Endothelial cell of umbilical vein (primary cell): ENCODE data around the gene BIN1. TPM values are rescaled to one million over a fixed set of nuclear protein-coding genes. Genes with fewer than 3 reads are reported as not detected.

Source experiments
- BruUV-seq: library from RNA; stranded (reverse); fragments of 400-500 nt; replicated peaks from 2 replicates; lab custom pipeline; 2021; lab: Mats Ljungman, UMichigan
- CTCF ChIA-PET: fragments of 300-600, 350-600 bp; sonication (Branson Sonifier 250); formaldehyde crosslinking; loops from one replicate; lab custom pipeline; 2021; ENCODE audit warnings: antibody characterized with exemption, inconsistent platforms; lab: Charles Lee
- POLR2A ChIA-PET: fragments of 300-600, 350-600 bp; sonication (Branson Sonifier 250); formaldehyde crosslinking; loops from one replicate; lab custom pipeline; 2021; ENCODE audit warnings: antibody characterized with exemption, inconsistent platforms; lab: Charles Lee
- DNase-seq: peaks from one replicate; pipeline ENCODE4 v3.0.0-alpha.2; 2011; ENCODE audit warnings: low read depth, low spot score
- FAIRE-seq: peaks from 2 replicates; lab custom pipeline; 2011; peaks lifted over from hg19 to GRCh38; lab: Jason Lieb, UNC
- H2AFZ ChIP-seq: 2 replicates; pipeline ENCODE4 v1.6.0; 2012; ENCODE audit warnings: low read depth, low read length, control low read depth, inconsistent platforms
- H3K27ac ChIP-seq: 2 replicates; pipeline ENCODE4 v1.5.1; 2011; ENCODE audit warnings: low read depth, mild to moderate bottlenecking, control low read depth, low read length, moderate library complexity; ENCODE audit not compliant: insufficient read depth
- H3K27me3 ChIP-seq, 2 experiments: 2 replicates each; pipeline versions ENCODE4 v1.6.0 to v1.6.1; 2011; ENCODE audit warnings: low read length in 2 of 2, mixed read lengths in 1 of 2; ENCODE audit not compliant: control insufficient read depth in 2 of 2, insufficient read depth in 2 of 2
- H3K36me3 ChIP-seq, 2 experiments: 2 replicates in 1 of 2; 3 replicates in 1 of 2; pipeline ENCODE4 v1.5.1; 2011; ENCODE audit warnings: low read length in 2 of 2, mild to moderate bottlenecking in 1 of 2, moderate library complexity in 1 of 2; ENCODE audit not compliant: control insufficient read depth in 2 of 2, insufficient read depth in 2 of 2; ENCODE audit errors: extremely low read depth in 1 of 2
- H3K4me1 ChIP-seq: 3 replicates; pipeline ENCODE4 v1.5.1; 2011; ENCODE audit warnings: mild to moderate bottlenecking, low read length; ENCODE audit not compliant: control insufficient read depth, insufficient read depth; ENCODE audit errors: extremely low read depth
- H3K4me2 ChIP-seq: 2 replicates; pipeline ENCODE4 v1.6.1; 2011; ENCODE audit warnings: low read length, control low read depth, mixed read lengths; ENCODE audit not compliant: insufficient read depth
- H3K4me3 ChIP-seq, 3 experiments: fragments of 200-600 bp in 1 of 3; sonication (generic), shearing (Covaris generic) in 1 of 3; replicated peaks in 1 of 3; 2 replicates each; pipeline ENCODE4 v1.5.1; 2011 to 2016; ENCODE audit warnings: control low read depth in 3 of 3, low read length in 3 of 3, mild to moderate bottlenecking in 2 of 3, inconsistent platforms in 1 of 3, low read depth in 1 of 3, moderate library complexity in 1 of 3; ENCODE audit not compliant: insufficient read depth in 1 of 3
- H3K79me2 ChIP-seq: 2 replicates; pipeline ENCODE4 v1.6.0; 2012; ENCODE audit warnings: low read length, inconsistent platforms; ENCODE audit not compliant: control insufficient read depth, insufficient read depth
- H3K9ac ChIP-seq: replicated peaks from 2 replicates; pipeline ENCODE3; 2011; ENCODE audit warnings: low read length, control low read depth; ENCODE audit not compliant: insufficient read depth; ENCODE audit errors: extremely low read depth
- H3K9me1 ChIP-seq: replicated peaks from 3 replicates; pipeline ENCODE4 v1.6.0; 2011; ENCODE audit warnings: mild to moderate bottlenecking, low read length; ENCODE audit not compliant: control insufficient read depth, insufficient read depth; ENCODE audit errors: extremely low read depth
- H3K9me3 ChIP-seq: replicated peaks from 2 replicates; pipeline ENCODE4 v1.5.1; 2012; ENCODE audit warnings: low read length, inconsistent platforms; ENCODE audit not compliant: control insufficient read depth, insufficient read depth
- H4K20me1 ChIP-seq: replicated peaks from 2 replicates; pipeline ENCODE3; 2011; ENCODE audit warnings: mild to moderate bottlenecking, low read length; ENCODE audit not compliant: control insufficient read depth, insufficient read depth; ENCODE audit errors: extremely low read depth
- EZH2 ChIP-seq: IDR thresholded peaks from 2 replicates; pipeline ENCODE4 v1.6.1; 2012; ENCODE audit warnings: borderline replicate concordance, low read depth, mild to moderate bottlenecking, moderate library complexity, low read length, inconsistent platforms; ENCODE audit not compliant: severe bottlenecking
- FOS ChIP-seq: IDR thresholded peaks from 2 replicates; pipeline ENCODE4 v1.6.1; 2011; ENCODE audit warnings: mild to moderate bottlenecking, low read length, moderate library complexity, borderline replicate concordance; ENCODE audit not compliant: insufficient read depth
- GATA2 ChIP-seq: IDR thresholded peaks from 2 replicates; pipeline ENCODE4 v1.7.0; 2011; ENCODE audit warnings: low read depth, mild to moderate bottlenecking, moderate library complexity, mixed read lengths, low read length; ENCODE audit not compliant: insufficient read length, insufficient read depth
- JUN ChIP-seq: IDR thresholded peaks from 2 replicates; pipeline ENCODE4 v1.6.1; 2011; ENCODE audit warnings: borderline replicate concordance, low read depth; ENCODE audit not compliant: insufficient read length, insufficient read depth
- MAX ChIP-seq: IDR thresholded peaks from 2 replicates; pipeline ENCODE4 v1.6.1; 2011; ENCODE audit not compliant: insufficient read depth, insufficient read length
- MYC ChIP-seq: IDR thresholded peaks from one replicate; pipeline ENCODE4 v1.6.1; 2011; ENCODE audit warnings: mild to moderate bottlenecking, low read depth, low read length
- POLR2A ChIP-seq: IDR thresholded peaks from 2 replicates; pipeline ENCODE4 v1.6.1; 2012; ENCODE audit warnings: low read depth, mild to moderate bottlenecking, control low read depth, low read length
- POLR2AphosphoS5 ChIP-seq: IDR thresholded peaks from 2 replicates; pipeline ENCODE4 v1.6.1; 2012; ENCODE audit warnings: low read depth, mild to moderate bottlenecking, control low read depth, low read length, moderate library complexity; ENCODE audit not compliant: insufficient read depth
- dilution Hi-C: fragments of 300-500 bp; cut with MboI; formaldehyde crosslinking; loops from one replicate; pipeline ENCODE4 v1.15.0; 2019; ENCODE audit warnings: low sequenced_read_pairs; ENCODE audit not compliant: extremely low pct_ligation_motif_present
- intact Hi-C: fragments of 100-400 bp; cut with micrococcal nuclease; formaldehyde crosslinking; loops from one replicate; pipeline ENCODE4 v1.10.0; 2022
- polyA plus RNA-seq, 4 experiments: library from polyadenylated mRNA; depleted of rRNA in 3 of 4; stranded (reverse) in 3 of 4; unstranded in 1 of 4; fragments of >200 nt; gene quantifications; 2 replicates each; pipeline versions ENCODE4 v1.2.1 to v1.2.3, GENCODE V29; 2011 to 2012; ENCODE audit warnings: missing spikeins in 1 of 4
- total RNA-seq: library from RNA; stranded (reverse); gene quantifications from 2 replicates; pipeline ENCODE4 v1.2.3, GENCODE V29; 2021
- TF ChIP-seq, protein P1 (sequence below), 2 donors: IDR thresholded peaks; 1 replicate in 1 of 2; 2 replicates in 1 of 2; pipeline ENCODE4 v1.5.1; 2011; ENCODE audit warnings: low read length in 2 of 2, mild to moderate bottlenecking in 2 of 2, moderate library complexity in 2 of 2, control low read depth in 1 of 2, inconsistent platforms in 1 of 2, low read depth in 1 of 2; ENCODE audit not compliant: insufficient read depth in 1 of 2; ENCODE audit errors: extremely low read depth in 1 of 2

BIN1 gene
- total and polyA plus RNA-seq, 2 donors (not counting 3 experiments of a cell fraction or from before 2014, with no cell fraction given): 26.3 to 36.9 TPM

DNA sequence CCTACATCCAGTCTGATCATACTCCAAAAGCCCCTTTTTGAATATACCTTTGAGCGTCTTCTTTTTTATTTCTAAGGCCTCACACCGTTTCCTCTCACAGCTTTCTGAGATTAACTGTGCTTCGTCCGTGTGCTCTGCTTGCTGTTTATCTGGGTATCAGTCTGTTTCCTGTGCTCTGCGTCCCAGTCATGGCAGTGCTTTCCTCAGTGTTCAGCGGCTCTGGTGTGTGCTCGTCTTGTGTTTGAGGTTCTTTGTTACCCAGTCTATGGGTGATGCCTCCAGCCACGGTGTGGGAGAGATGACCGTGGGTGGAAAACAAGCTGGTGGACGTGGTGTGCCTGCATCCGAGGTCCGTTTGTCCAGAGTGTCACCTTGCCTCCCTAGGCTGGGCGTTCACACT, 33.6 kb upstream of the BIN1 start:
- Histone ChIP-seq H3K9ac (no peak overlapping the region), H3K4me1 (peaks cover 21% of the 10 kb centered on the region), H3K4me3 (no peak overlapping the region), H4K20me1 (no peaks in the 10 kb centered on the region), H3K27me3 (peaks cover 0 to 7% of the 10 kb centered on the region in 2 experiments), H3K79me2 (no peaks in the 10 kb centered on the region), H3K4me2 (no peak overlapping the region), H3K36me3 (no peaks in the 10 kb centered on the region), H3K9me3 (no peaks in the 10 kb centered on the region), H2AFZ (peak overlapping the region; percentile 37), H3K27ac (no peak overlapping the region), H3K9me1 (no peaks in the 10 kb centered on the region)
- POLR2A ChIA-PET: no interaction called here
- dilution Hi-C loops (no loop called here), intact Hi-C loops (no loop called here)
- TF ChIP-seq POLR2A (no peak), FOS (no peak), MYC (no peak), MAX (no peak), POLR2AphosphoS5 (no peak), GATA2 (no peak), JUN (no peak), EZH2 (no peak)
- TF ChIP-seq, protein P1, sequence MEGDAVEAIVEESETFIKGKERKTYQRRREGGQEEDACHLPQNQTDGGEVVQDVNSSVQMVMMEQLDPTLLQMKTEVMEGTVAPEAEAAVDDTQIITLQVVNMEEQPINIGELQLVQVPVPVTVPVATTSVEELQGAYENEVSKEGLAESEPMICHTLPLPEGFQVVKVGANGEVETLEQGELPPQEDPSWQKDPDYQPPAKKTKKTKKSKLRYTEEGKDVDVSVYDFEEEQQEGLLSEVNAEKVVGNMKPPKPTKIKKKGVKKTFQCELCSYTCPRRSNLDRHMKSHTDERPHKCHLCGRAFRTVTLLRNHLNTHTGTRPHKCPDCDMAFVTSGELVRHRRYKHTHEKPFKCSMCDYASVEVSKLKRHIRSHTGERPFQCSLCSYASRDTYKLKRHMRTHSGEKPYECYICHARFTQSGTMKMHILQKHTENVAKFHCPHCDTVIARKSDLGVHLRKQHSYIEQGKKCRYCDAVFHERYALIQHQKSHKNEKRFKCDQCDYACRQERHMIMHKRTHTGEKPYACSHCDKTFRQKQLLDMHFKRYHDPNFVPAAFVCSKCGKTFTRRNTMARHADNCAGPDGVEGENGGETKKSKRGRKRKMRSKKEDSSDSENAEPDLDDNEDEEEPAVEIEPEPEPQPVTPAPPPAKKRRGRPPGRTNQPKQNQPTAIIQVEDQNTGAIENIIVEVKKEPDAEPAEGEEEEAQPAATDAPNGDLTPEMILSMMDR (IDR thresholded peaks at IDR 0.05; ENCODE audit: extremely low read depth in 1 of 2, insufficient read depth in 1 of 2, low read depth in 1 of 2, low read length in 2 of 2): no peak
- CTCF ChIA-PET: interaction anchor here (0.8 to 1.8 kb wide), 3 partner anchors 9 to 73 kb away, joined by 4 read pairs; no protein-coding TSS in a partner anchor
- FAIRE-seq (peak; percentile 4), DNase-seq (peak; percentile 34)
- no TSS peak for BruUV-seq
